Small intestine (tissue), 7 donors: ENCODE measurements around the gene ARG2. TPM values are rescaled to one million over a fixed set of nuclear protein-coding genes. Genes with fewer than 3 reads are reported as not detected.

Experiments
- DNase-seq, 2 donors: peaks; one replicate each; pipeline versions ENCODE4 v3.0.0 to v3.0.0-alpha.2; 2013
- FAIRE-seq: peaks from 2 replicates; lab custom pipeline; 2012; peaks lifted over from hg19 to GRCh38; lab: Jason Lieb, UNC
- H3K27ac ChIP-seq, 3 donors: one replicate each; pipeline ENCODE4 v1.5.1; 2013; ENCODE audit warnings: low read length in 2 of 3, mild to moderate bottlenecking in 2 of 3, control low read depth in 1 of 3, inconsistent platforms in 1 of 3, low read depth in 1 of 3, moderate library complexity in 1 of 3
- H3K27me3 ChIP-seq, 3 donors: one replicate each; pipeline ENCODE4 v1.6.1; 2013; ENCODE audit warnings: low read length in 3 of 3, inconsistent platforms in 1 of 3; ENCODE audit not compliant: control insufficient read depth in 3 of 3, insufficient read depth in 3 of 3
- H3K36me3 ChIP-seq, 3 donors: one replicate each; pipeline ENCODE4 v1.6.1; 2013; ENCODE audit warnings: low read length in 3 of 3, inconsistent platforms in 1 of 3, low read depth in 1 of 3, mild to moderate bottlenecking in 1 of 3, moderate library complexity in 1 of 3; ENCODE audit not compliant: control insufficient read depth in 3 of 3, insufficient read depth in 2 of 3
- H3K4me1 ChIP-seq, 3 donors: one replicate each; pipeline ENCODE4 v1.6.1; 2013; ENCODE audit warnings: low read length in 2 of 3, inconsistent platforms in 1 of 3, low read depth in 1 of 3, mild to moderate bottlenecking in 1 of 3, moderate library complexity in 1 of 3; ENCODE audit not compliant: control insufficient read depth in 3 of 3, insufficient read depth in 2 of 3
- H3K4me3 ChIP-seq, 3 donors: one replicate each; pipeline ENCODE4 v1.5.1; 2013; ENCODE audit warnings: low read length in 3 of 3, control low read depth in 1 of 3, inconsistent platforms in 1 of 3, low read depth in 1 of 3, mild to moderate bottlenecking in 1 of 3, moderate library complexity in 1 of 3
- H3K9me3 ChIP-seq, 2 donors: one replicate each; pipeline ENCODE4 v1.6.1; 2013; ENCODE audit warnings: low read depth in 1 of 2, low read length in 1 of 2; ENCODE audit not compliant: control insufficient read depth in 2 of 2, insufficient read depth in 1 of 2
- WGBS, 3 donors: extraction: QIAGEN DNeasy Blood & Tissue Kit; methylation state at CpG; one replicate each; pipeline ENCODE4 v1.1.7; 2013; 5-methylcytosine and 5-hydroxymethylcytosine counted together
- polyA plus RNA-seq, 4 donors: library from polyadenylated mRNA; stranded (reverse) in 3 of 4; unstranded in 1 of 4; fragments of 200-250 nt in 3 of 4; fragments of 120-200 nt in 1 of 4; gene quantifications; one replicate each; pipeline versions ENCODE4 v1.2.1 to v1.2.3, GENCODE V29; 2013
- donor health status: healthy with polysubstance abuse.
- donor health status: control.
- donor health status: control.
- donor health status: Bipolar disorder and iron deficiency.
- donor health status: healthy.

ARG2 gene
- polyA plus RNA-seq, 4 donors, result 2.4 to 56.1 (median 22.8) TPM

- no peaks in the 10 kb centered on the region for H3K27me3 ChIP-seq
- peaks cover 0 to 4% (median 0%) of the 10 kb centered on the region in 3 donors for H3K4me1 ChIP-seq
- no peak for FAIRE-seq
- no peaks in the 10 kb centered on the region for H3K9me3 ChIP-seq
- no peak for DNase-seq
- peaks cover 4 to 25% (median 7%) of the 10 kb centered on the region in 3 donors for H3K36me3 ChIP-seq
- H3K27ac ChIP-seq, result no peak overlapping the region
- no peak overlapping the region for H3K4me3 ChIP-seq
These were observed 64.1 kb downstream of the ARG2 start for GRCh38 chr14:67683842-67684241.

- Histone ChIP-seq H3K4me1 (peaks cover 0 to 5% (median 0%) of the 10 kb centered on the region in 3 donors), H3K36me3 (peaks cover 11 to 37% (median 12%) of the 10 kb centered on the region in 3 donors), H3K27ac (no peak overlapping the region), H3K9me3 (no peaks in the 10 kb centered on the region), H3K27me3 (no peaks in the 10 kb centered on the region), H3K4me3 (no peak overlapping the region)
- FAIRE-seq (no peak), DNase-seq (no peak)
- WGBS, 3 donors, result 95 to 97% (median 95%) methylated on average over 4 of the region's 4 CpGs
These were observed 70.3 kb downstream of the ARG2 start for GRCh38 chr14:67690011-67690410.

GRCh38 chr14:67694791-67695393 is 75.2 kb downstream of the ARG2 start:
- H3K27me3 ChIP-seq, result no peaks in the 10 kb centered on the region
- no peaks in the 10 kb centered on the region for H3K9me3 ChIP-seq
- FAIRE-seq (no peak), DNase-seq (peak; percentile 92 to 96)
- H3K4me3 ChIP-seq, result peak overlapping the region; percentile 67 to 96 (median 86)
- H3K4me1 ChIP-seq, result peaks cover 0 to 5% (median 0%) of the 10 kb centered on the region in 3 donors
- H3K36me3 ChIP-seq, result peaks cover 5 to 11% (median 5%) of the 10 kb centered on the region in 3 donors
- WGBS, 3 donors, result 0 to 1% (median 0%) methylated on average over 21 of the region's 21 CpGs
- H3K27ac ChIP-seq, result peak overlapping the region; percentile 80 to 89 (median 85)

- WGBS, 3 donors, result 0 to 1% (median 1%) methylated on average over 25 of the region's 25 CpGs
- peak; percentile 94 to 95 for DNase-seq
- Histone ChIP-seq H3K4me3 (peak within 1 kb of the TSS; percentile 67 to 96 (median 86)), H3K4me1 (peaks cover 0 to 5% (median 0%) of the 10 kb centered on the region in 3 donors), H3K27ac (peak within 1 kb of the TSS; percentile 80 to 89 (median 85)), H3K36me3 (peaks cover 4 to 5% (median 4%) of the 10 kb centered on the region in 3 donors), H3K27me3 (no peaks in the 10 kb centered on the region), H3K9me3 (no peaks in the 10 kb centered on the region)
- no peak for FAIRE-seq
These were observed 75.8 kb downstream of the ARG2 start, which contains the start of gene RDH11 for GRCh38 chr14:67695394-67695949. RDH11 (minus strand) TSS chr14:67695764; CDS start chr14:67695703, 61 bp downstream.

- no peak for FAIRE-seq
- Histone ChIP-seq H3K4me1 (peaks cover 0 to 5% (median 0%) of the 10 kb centered on the region in 3 donors), H3K27ac (no peak overlapping the region), H3K4me3 (no peak overlapping the region), H3K27me3 (no peaks in the 10 kb centered on the region), H3K9me3 (no peaks in the 10 kb centered on the region), H3K36me3 (peaks cover 0 to 3% (median 2%) of the 10 kb centered on the region in 3 donors)
- 90 to 94% (median 94%) methylated on average over 4 of the region's 4 CpGs for WGBS, 3 donors
- DNase-seq, result no peak
These were observed 77.3 kb downstream of the ARG2 start for GRCh38 chr14:67697006-67697405.

- peaks cover 0 to 5% (median 0%) of the 10 kb centered on the region in 3 donors for H3K4me1 ChIP-seq
- 63 to 78% (median 70%) methylated on average over 1 of the region's 1 CpG for WGBS, 3 donors
- H3K36me3 ChIP-seq, result no peaks in the 10 kb centered on the region
- DNase-seq (no peak), FAIRE-seq (no peak)
- H3K4me3 ChIP-seq, result no peak overlapping the region
- no peak overlapping the region for H3K27ac ChIP-seq
- no peaks in the 10 kb centered on the region for H3K9me3 ChIP-seq
- H3K27me3 ChIP-seq, result no peaks in the 10 kb centered on the region
These were observed 78.5 kb downstream of the ARG2 start for GRCh38 chr14:67698179-67698578.

Other genes with a start within 250 kb of the ARG2 start
- 10 to 100 TPM; 33.9 to 88.3 (median 67.1) TPM for gene PLEK2, start 207.8 kb upstream of the ARG2 start, polyA plus RNA-seq
- 10 to 100 TPM in 3 of 4 donors, 1 to 10 TPM in 1; 6.5 to 27.5 (median 11.4) TPM for gene TMEM229B, start 131.2 kb upstream of the ARG2 start, polyA plus RNA-seq
- gene PLEKHH1, start 86.6 kb upstream of the ARG2 start, polyA plus RNA-seq, result 10 to 100 TPM; 21.5 to 87.2 (median 47.5) TPM
- gene PIGH, start 19.7 kb upstream of the ARG2 start, polyA plus RNA-seq, result 10 to 100 TPM; 19.6 to 53.9 (median 22.6) TPM
- 10 to 100 TPM; 58.4 to 94.6 (median 83.4) TPM for gene VTI1B, start 54.7 kb downstream of the ARG2 start, polyA plus RNA-seq
- gene RDH11, start 75.8 kb downstream of the ARG2 start, polyA plus RNA-seq, result 10 to 100 TPM in 2 of 4 donors, 1 to 10 TPM in 2; 5.9 to 63.8 (median 23.8) TPM
- 1 to 10 TPM in 1 of 4 donors, under 1 TPM in 1, not detected in 2; 0.44 to 1.4 TPM for gene RDH12, start 82.0 kb downstream of the ARG2 start, polyA plus RNA-seq
- 10 to 100 TPM in 1 of 4 donors, 1 to 10 TPM in 3; 3.2 to 24.1 (median 4.7) TPM for gene ZFYVE26, start 196.7 kb downstream of the ARG2 start, polyA plus RNA-seq
- 1 to 10 TPM; 1.1 to 9.0 (median 4.1) TPM for gene RAD51B, start 199.9 kb downstream of the ARG2 start, polyA plus RNA-seq